NOMO-1 (cell line): ENCODE results near the gene TMEM72.
A peak's percentile ranks its signal among the peaks of the same experiment; 100 is the strongest.

Experiments used
- DNase-seq, 2 experiments: peaks; one replicate each; lab custom pipeline; 2025; ENCODE audit not compliant: unreplicated experiment in 2 of 2; lab: John Stamatoyannopoulos, UW

The TMEM72 gene

DNA sequence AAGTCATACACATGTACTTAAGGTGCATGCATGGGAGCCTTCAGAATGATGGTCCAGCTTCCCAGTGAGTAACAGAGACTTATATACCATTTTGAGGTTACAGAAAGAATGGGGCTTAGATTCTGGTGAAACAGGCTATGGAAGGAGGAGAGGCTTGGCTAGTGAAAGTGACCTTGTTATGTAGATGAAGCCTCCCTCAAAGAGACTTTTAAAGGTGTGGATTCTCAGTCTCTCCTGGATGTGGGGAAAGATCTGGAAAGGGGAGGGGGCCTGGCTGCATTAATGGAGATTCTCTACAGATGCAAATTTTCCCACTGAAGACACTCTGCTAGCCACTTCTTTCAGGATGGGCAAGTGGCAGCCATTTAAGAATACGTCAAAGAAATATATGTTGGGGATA is 54.0 kb downstream of the TMEM72 start:
- no peak for DNase-seq

GRCh38 chr10:44965651-44966097 is 54.5 kb downstream of the TMEM72 start:
- DNase-seq = no peak

DNA sequence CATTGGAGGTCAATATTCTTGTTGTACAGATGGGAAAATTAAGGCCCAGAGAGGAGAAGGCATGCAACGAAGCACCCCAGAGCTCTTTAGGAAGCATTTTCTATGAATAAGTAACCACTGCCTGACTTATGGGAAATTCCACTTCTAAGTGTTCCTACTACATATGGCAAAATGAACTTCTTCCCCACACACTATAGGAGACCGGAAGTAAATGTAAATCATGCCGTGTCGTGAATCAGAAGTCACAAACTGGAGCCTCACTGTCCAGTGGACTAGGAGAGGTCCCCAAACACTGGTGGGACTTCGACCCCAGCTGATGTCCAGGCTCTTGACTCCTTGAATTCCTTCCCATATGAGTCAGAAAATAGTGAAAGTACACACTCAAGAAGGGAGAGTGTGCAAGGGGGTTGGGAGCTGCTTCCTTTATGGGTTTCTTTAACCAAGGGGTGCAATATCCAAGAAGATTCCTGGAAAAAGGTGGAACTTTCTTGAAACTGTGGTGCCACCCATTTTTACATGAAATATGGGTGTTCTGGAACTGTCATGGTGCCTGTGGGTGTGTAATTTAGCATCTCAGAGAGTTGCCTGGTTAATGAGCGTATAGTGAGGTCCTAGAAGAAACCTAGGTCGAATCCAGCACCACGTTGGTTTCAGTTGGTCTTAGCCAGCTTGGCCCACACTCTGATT is 55.1 kb downstream of the TMEM72 start:
- DNase-seq = peak in 1 of 2 experiments; percentile 6

DNA sequence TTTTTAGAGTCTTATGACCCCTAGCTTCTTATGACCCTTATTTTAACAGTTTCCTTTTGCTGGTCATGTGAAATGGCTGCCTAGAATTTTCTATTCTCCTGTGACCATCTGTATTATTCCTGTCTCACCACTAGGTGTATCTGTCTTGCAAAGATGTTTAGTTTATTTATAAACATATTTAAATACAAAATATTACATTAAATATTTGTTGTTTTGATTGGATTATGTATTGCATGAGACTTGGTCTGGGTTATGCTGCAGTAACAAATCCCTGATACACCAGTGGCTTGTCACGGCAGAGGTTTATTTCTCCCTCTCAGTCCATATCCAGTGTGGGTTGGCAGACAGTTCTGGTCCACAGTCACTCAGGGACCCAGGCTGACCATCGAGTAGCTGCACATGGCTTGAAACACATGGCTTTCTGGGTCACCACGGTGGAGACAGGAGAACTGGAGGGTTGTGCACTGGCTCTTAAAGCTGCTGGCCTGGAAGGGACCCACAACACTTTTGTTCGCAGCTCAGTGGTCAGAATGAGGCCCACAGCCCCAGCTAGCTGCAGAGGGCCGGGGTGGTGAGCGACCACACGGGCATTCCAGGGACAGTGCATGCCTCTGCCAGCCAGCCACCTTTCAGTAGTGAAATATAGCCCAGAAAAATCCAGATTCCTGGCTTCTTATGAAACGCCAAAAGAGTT is 55.8 kb downstream of the TMEM72 start:
- no peak for DNase-seq

GRCh38 chr10:44967616-44968015 is 56.5 kb downstream of the TMEM72 start:
- no peak for DNase-seq

- peak; percentile 99 for DNase-seq
Measured at GRCh38 chr10:44968091-44968490, 57.0 kb downstream of the TMEM72 start.

- DNase-seq = peak in 1 of 2 experiments; percentile 61
Measured at GRCh38 chr10:44968500-44969400, 57.6 kb downstream of the TMEM72 start.

DNA sequence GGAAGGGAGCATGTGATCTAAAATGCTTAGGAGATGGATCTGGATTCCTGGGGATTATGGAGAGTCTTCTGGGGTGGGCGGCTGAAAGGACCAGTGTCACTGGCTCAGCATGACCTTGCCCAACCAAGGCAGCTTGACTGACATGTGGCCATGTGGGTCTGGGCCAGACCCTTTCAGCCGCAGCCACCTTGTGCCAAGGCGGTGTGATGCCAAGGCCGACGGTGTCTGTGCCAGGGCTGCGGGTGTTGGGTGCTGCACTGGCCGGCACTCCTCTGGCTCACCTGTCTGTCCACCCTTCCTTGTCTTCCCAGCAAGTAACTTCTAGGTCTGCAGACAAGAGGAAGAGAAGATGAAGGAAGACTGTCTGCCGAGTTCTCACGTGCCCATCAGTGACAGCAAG is 58.7 kb downstream of the TMEM72 start:
- no peak for DNase-seq

DNA sequence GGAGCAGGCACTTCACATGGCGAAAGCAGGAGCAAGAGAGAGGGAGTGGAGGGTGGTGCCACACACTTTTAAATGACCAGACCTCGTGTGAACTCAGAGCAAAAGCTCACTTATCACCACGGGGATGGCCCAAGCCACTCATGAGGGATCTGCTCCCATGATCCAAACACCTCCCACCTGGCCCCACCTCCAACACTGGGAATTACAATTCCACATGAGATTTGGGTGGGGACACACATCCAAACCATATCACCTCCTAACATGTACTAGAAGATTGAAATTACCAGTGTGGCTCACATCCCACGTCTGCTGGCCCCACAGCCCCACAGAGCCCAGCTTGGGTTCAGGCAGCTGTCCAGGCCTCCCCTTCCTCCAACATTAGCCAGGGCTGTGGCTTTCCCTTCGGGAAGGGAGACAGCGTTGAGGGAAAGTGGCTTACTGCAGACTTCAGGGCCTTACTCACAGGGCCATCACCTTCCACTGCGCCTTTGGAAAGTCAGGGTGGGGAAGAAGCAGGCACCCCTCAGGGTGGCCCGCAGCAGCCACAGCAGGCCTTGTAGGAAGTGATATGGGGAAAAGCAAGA is 59.8 kb downstream of the TMEM72 start:
- DNase-seq = no peak

- DNase-seq = no peak
Measured at GRCh38 chr10:44971434-44971833, 60.3 kb downstream of the TMEM72 start.

GRCh38 chr10:44971935-44972757 is 61.0 kb downstream of the TMEM72 start:
- DNase-seq = no peak

GRCh38 chr10:44972874-44973306 is 61.8 kb downstream of the TMEM72 start:
- no peak for DNase-seq

- no peak for DNase-seq
Measured at GRCh38 chr10:44973323-44974081, 62.4 kb downstream of the TMEM72 start.

DNA sequence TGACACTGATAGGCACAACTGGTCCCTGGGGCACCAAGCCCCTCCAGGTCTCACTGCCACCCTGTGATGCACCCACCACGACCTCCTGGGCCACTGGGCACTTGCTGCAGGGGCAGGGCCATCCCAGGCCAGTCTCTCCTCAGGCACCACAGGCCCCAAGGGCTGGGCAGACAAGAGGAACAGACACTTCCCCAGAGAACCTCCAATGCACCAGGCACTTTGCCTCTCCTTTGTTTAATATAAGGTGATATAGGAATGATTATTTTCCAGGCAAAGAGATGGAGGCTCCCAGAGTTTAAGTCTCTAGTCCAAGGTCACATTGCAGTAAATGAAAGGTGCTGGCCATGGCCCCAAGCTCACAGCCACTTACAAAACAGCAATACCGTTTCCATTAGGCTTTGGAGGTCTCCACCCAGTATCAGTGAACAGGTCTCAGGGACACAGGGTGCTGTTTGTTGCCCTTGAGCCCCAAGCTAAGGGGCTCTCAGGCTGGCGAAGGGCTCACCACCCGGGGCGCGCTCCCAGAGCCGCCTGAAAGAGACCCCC is 63.0 kb downstream of the TMEM72 start:
- no peak for DNase-seq

- peak; percentile 49 to 61 for DNase-seq
Measured at GRCh38 chr10:44974628-44975430, 63.7 kb downstream of the TMEM72 start.

DNA sequence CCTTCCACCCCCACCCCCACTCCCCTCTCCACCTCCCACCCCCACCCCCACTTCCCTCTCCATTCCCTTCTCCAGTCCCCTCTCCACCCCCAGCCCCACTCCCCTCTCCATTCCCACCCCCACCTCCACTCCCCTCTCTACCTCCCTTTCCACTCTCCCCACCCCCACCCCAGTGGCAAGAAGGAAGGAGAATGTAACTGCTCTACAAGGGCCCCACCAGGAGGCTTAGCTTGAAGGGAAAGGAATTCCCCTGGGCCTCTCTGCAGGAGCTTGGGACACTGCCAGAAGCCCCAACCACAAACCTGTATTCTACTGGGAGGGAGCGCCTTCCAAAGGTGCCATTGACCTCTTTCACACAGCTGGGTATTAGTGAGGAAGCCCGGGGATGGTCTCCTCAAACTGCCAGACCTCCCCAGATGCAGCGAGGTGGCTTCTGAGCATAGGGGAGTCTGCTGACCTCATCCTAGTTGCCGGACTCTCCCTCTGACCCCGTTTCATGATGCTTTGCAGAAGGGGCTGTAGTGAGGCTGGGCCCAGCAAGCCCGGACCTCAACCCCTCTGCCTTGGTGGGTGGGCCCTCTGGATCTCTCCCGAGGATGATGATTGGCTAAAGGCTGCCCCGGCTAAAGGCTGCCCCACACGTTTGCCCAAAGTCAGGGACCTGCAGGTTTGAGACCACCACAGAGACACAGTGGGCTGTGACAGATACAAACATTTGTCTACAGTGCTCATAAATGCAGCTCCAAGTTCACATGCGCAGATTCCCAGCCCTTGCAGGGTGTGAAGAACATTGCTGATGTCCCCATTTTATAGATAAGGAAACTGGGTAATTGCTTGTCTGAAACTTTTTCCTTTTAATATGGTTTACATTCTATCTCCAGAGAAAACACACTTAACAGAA is 64.5 kb downstream of the TMEM72 start:
- DNase-seq = no peak
